Neural cell (in vitro differentiated cells): Measurements from ENCODE around the gene ADAMTS6.

Source experiments
- CTCF ChIP-seq: fragments of 450-650 bp; IDR thresholded peaks from 2 replicates; pipeline ENCODE4 v1.5.1; 2014; ENCODE audit warnings: antibody characterized with exemption, mild to moderate bottlenecking, moderate library complexity; ENCODE audit not compliant: poor library complexity, severe bottlenecking
- EP300 ChIP-seq: fragments of 450-650 bp; conservative IDR thresholded peaks from 2 replicates; pipeline ENCODE4 v1.6.1; 2014; ENCODE audit warnings: antibody characterized with exemption, mild to moderate bottlenecking, moderate library complexity; ENCODE audit not compliant: poor library complexity, severe bottlenecking
- EZH2 ChIP-seq: fragments of 200-600, 300-800 bp; shearing (Covaris generic), sonication (generic); IDR thresholded peaks from 2 replicates; pipeline ENCODE4 v1.6.1; 2014; ENCODE audit warnings: antibody characterized with exemption, low read length, borderline replicate concordance, mild to moderate bottlenecking; ENCODE audit not compliant: insufficient read depth, poor library complexity, severe bottlenecking
- POLR2AphosphoS5 ChIP-seq: IDR thresholded peaks from 2 replicates; pipeline ENCODE4 v1.6.1; 2012
- SMC3 ChIP-seq: fragments of 450-650 bp; conservative IDR thresholded peaks from 2 replicates; pipeline ENCODE4 v1.6.1; 2014; ENCODE audit warnings: antibody characterized with exemption, mild to moderate bottlenecking, moderate library complexity; ENCODE audit not compliant: poor library complexity
- TAF1 ChIP-seq: IDR thresholded peaks from 2 replicates; pipeline ENCODE4 v1.6.1; 2012; ENCODE audit warnings: low read depth

GRCh38 chr5:65190328-65191053, 291.2 kb downstream of the ADAMTS6 start:
- no peak for TF ChIP-seq EP300
- TF ChIP-seq CTCF, result no peak
- no peak for TF ChIP-seq EZH2
- no peak for TF ChIP-seq TAF1
- no peak for TF ChIP-seq SMC3
- TF ChIP-seq POLR2AphosphoS5, result no peak
